ENCODE measurements around the gene PGAM2. TPM values are rescaled to one million over a fixed set of nuclear protein-coding genes. Genes with fewer than 3 reads are reported as not detected.

PGAM2 gene
- total RNA-seq, 4 donors from 2014 or later, result not detected

- no peak for DNase-seq (ENCODE audit: low spot score)
- TF ChIP-seq, protein P1, sequence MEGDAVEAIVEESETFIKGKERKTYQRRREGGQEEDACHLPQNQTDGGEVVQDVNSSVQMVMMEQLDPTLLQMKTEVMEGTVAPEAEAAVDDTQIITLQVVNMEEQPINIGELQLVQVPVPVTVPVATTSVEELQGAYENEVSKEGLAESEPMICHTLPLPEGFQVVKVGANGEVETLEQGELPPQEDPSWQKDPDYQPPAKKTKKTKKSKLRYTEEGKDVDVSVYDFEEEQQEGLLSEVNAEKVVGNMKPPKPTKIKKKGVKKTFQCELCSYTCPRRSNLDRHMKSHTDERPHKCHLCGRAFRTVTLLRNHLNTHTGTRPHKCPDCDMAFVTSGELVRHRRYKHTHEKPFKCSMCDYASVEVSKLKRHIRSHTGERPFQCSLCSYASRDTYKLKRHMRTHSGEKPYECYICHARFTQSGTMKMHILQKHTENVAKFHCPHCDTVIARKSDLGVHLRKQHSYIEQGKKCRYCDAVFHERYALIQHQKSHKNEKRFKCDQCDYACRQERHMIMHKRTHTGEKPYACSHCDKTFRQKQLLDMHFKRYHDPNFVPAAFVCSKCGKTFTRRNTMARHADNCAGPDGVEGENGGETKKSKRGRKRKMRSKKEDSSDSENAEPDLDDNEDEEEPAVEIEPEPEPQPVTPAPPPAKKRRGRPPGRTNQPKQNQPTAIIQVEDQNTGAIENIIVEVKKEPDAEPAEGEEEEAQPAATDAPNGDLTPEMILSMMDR (IDR thresholded peaks at IDR 0.05), result no peak
Observed at GRCh38 chr7:44110719-44111635, 45.6 kb upstream of the PGAM2 start.

DNA sequence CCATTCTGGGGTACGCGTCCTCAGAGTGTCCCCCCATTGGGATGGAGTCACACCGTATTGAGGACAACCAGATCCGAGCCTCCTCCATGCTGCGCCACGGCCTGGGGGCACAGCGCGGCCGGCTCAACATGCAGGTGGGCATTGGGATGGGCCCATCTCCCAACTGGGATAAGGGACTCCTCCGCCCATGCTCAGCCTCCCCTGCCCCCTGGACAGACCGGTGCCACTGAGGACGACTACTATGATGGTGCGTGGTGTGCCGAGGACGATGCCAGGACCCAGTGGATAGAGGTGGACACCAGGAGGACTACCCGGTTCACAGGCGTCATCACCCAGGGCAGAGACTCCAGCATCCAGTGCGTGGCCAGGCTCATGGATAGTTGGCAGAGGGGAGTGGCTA lies 44.6 kb upstream of the PGAM2 start:
- TF ChIP-seq, protein P1 (IDR thresholded peaks at IDR 0.05), result no peak
- ATAC-seq (ENCODE audit: low FRiP score), result no peak
- no peak for DNase-seq (ENCODE audit: low spot score)

More at GRCh38 chr7:44110719-44111635, 45.6 kb upstream of the PGAM2 start:
- ATAC-seq (ENCODE audit: low FRiP score), result no peak

- DNase-seq (ENCODE audit: low spot score), result no peak
- no peak for ATAC-seq (ENCODE audit: low FRiP score)
- TF ChIP-seq, protein P1 (IDR thresholded peaks at IDR 0.05), result no peak
Observed at GRCh38 chr7:44108768-44109750, 43.7 kb upstream of the PGAM2 start.

DNA sequence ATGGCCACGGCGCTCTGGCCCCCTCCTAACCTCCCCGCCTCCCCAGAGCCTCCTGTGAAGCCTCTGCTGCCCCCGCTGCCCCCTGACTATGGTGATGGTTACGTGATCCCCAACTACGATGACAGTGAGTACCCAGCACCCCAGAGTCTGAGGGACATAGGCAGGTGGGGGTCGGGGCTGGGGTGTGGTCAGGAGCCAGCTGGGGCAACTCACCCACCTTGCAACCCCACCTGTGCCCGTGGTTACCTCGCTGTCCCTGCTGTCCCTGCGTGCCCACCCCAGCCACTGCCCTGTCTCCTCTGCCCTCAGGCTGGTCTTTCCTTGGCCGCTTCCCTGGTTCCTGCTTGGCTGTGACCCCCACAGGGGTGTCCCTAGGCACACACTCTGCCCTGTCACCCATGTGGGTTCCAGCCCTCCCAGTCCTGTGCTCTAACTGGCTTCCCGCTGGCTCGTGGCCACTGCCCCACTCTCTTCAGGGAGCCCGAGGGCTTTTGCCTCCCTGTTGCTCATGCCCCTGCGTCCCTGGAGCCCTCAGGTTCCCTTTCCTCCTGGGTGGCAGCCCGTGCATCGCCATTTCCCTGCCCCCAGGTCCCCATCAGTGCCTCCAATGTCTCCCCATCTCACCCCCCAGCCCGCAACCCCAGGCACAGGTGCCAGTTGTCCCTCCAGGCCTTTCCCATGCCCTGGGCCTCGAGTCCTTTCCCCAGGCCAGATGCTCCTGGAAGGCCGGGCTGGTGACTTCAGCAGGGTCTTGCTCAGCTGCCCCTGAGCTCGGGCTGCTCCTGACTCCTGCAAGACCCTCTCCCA lies 42.8 kb upstream of the PGAM2 start:
- TF ChIP-seq, protein P1 (IDR thresholded peaks at IDR 0.05), result no peak
- no peak for DNase-seq (ENCODE audit: low spot score)
- no peak for ATAC-seq (ENCODE audit: low FRiP score)

- no peak for DNase-seq (ENCODE audit: low spot score)
Observed at GRCh38 chr7:44107116-44107960, 42.0 kb upstream of the PGAM2 start.

More at GRCh38 chr7:44107116-44107960, 42.0 kb upstream of the PGAM2 start:
- no peak for ATAC-seq (ENCODE audit: low FRiP score)
- TF ChIP-seq, protein P1 (IDR thresholded peaks at IDR 0.05), result no peak

Data from omental fat pad (tissue), 4 donors.